Measurements from ENCODE around the gene HSP90AB1.

HSP90AB1 gene

GRCh38 chr6:44285552-44286284 lies 38.8 kb downstream of the HSP90AB1 start:
- DNase-seq (ENCODE audit: low read depth in 2 of 2, low spot score in 1 of 2), result no peak

GRCh38 chr6:44286285-44286565 lies 39.3 kb downstream of the HSP90AB1 start:
- no peak for DNase-seq (ENCODE audit: low read depth in 2 of 2, low spot score in 1 of 2)

GRCh38 chr6:44286747-44287146 lies 39.8 kb downstream of the HSP90AB1 start:
- no peak for DNase-seq (ENCODE audit: low read depth in 2 of 2, low spot score in 1 of 2)

- no peak for DNase-seq (ENCODE audit: low read depth in 2 of 2, low spot score in 1 of 2)
Observed at GRCh38 chr6:44289726-44290260, 42.9 kb downstream of the HSP90AB1 start.

- no peak for DNase-seq (ENCODE audit: low read depth in 2 of 2, low spot score in 1 of 2)
Observed at GRCh38 chr6:44291841-44292240, 44.9 kb downstream of the HSP90AB1 start.

GRCh38 chr6:44292661-44293365 lies 45.9 kb downstream of the HSP90AB1 start:
- DNase-seq (ENCODE audit: low read depth in 2 of 2, low spot score in 1 of 2), result no peak

- DNase-seq (ENCODE audit: low read depth in 2 of 2, low spot score in 1 of 2), result no peak
Observed at GRCh38 chr6:44294832-44295791, 48.2 kb downstream of the HSP90AB1 start.

GRCh38 chr6:44297063-44298038 lies 50.5 kb downstream of the HSP90AB1 start:
- DNase-seq (ENCODE audit: low read depth in 2 of 2, low spot score in 1 of 2), result no peak

GRCh38 chr6:44298055-44298803 lies 51.3 kb downstream of the HSP90AB1 start:
- DNase-seq (ENCODE audit: low read depth in 2 of 2, low spot score in 1 of 2), result no peak

GRCh38 chr6:44298864-44299263 lies 52.0 kb downstream of the HSP90AB1 start:
- no peak for DNase-seq (ENCODE audit: low read depth in 2 of 2, low spot score in 1 of 2)

- DNase-seq (ENCODE audit: low read depth in 2 of 2, low spot score in 1 of 2), result no peak
Observed at GRCh38 chr6:44300292-44300823, 53.5 kb downstream of the HSP90AB1 start.

- DNase-seq (ENCODE audit: low read depth in 2 of 2, low spot score in 1 of 2), result no peak
Observed at GRCh38 chr6:44301106-44301505, 54.2 kb downstream of the HSP90AB1 start.

GRCh38 chr6:44301782-44302564 lies 55.1 kb downstream of the HSP90AB1 start:
- no peak for DNase-seq (ENCODE audit: low read depth in 2 of 2, low spot score in 1 of 2)

- DNase-seq (ENCODE audit: low read depth in 2 of 2, low spot score in 1 of 2), result no peak
Observed at GRCh38 chr6:44302856-44303255, 56.0 kb downstream of the HSP90AB1 start.
